Keratinocyte (primary cell): Measurements from ENCODE around the gene NMT1. TPM values are rescaled to one million over a fixed set of nuclear protein-coding genes. Genes with fewer than 3 reads are reported as not detected.

Source experiments
- DNase-seq: peaks from one replicate; pipeline ENCODE4 v3.0.0-alpha.2; 2011; ENCODE audit warnings: low read depth, missing footprints, low spot score
- FAIRE-seq: peaks from 2 replicates; lab custom pipeline; 2011; peaks lifted over from hg19 to GRCh38; lab: Jason Lieb, UNC
- H2AFZ ChIP-seq: 2 replicates; pipeline ENCODE4 v1.6.0; 2012; ENCODE audit warnings: low read length, control low read depth, inconsistent platforms; ENCODE audit not compliant: control insufficient read depth
- H3K27ac ChIP-seq: 2 replicates; pipeline ENCODE4 v1.5.1; 2011; ENCODE audit warnings: low read length; ENCODE audit not compliant: control insufficient read depth, insufficient read depth
- H3K27me3 ChIP-seq: 3 replicates; pipeline ENCODE4 v1.6.0; 2011; ENCODE audit warnings: low read length; ENCODE audit not compliant: control insufficient read depth, insufficient read depth; ENCODE audit errors: extremely low read depth
- H3K36me3 ChIP-seq, 2 experiments: 2 replicates in 1 of 2; 3 replicates in 1 of 2; pipeline ENCODE4 v1.5.1; 2011; ENCODE audit warnings: low read length in 2 of 2, mild to moderate bottlenecking in 1 of 2; ENCODE audit not compliant: control insufficient read depth in 2 of 2, insufficient read depth in 2 of 2; ENCODE audit errors: extremely low read depth in 1 of 2
- H3K4me1 ChIP-seq: 3 replicates; pipeline ENCODE4 v1.5.1; 2011; ENCODE audit warnings: low read length; ENCODE audit not compliant: control insufficient read depth, insufficient read depth; ENCODE audit errors: extremely low read depth
- H3K4me2 ChIP-seq: 3 replicates; pipeline ENCODE4 v1.6.0; 2011; ENCODE audit warnings: low read depth, low read length; ENCODE audit not compliant: control insufficient read depth, insufficient read depth; ENCODE audit errors: extremely low read depth
- H3K4me3 ChIP-seq, 3 experiments: fragments of 200-600 bp in 1 of 3; sonication (generic) in 1 of 3; 2 replicates in 2 of 3; 3 replicates in 1 of 3; pipeline ENCODE4 v1.5.1; 2011 to 2016; ENCODE audit warnings: low read length in 3 of 3, mild to moderate bottlenecking in 3 of 3, control low read depth in 2 of 3, inconsistent platforms in 1 of 3, low read depth in 1 of 3, mixed read lengths in 1 of 3, mixed run types in 1 of 3, moderate library complexity in 1 of 3; ENCODE audit not compliant: control insufficient read depth in 2 of 3, insufficient read depth in 2 of 3; ENCODE audit errors: extremely low read depth in 1 of 3
- H3K79me2 ChIP-seq: 2 replicates; pipeline ENCODE4 v1.6.0; 2012; ENCODE audit warnings: low read length; ENCODE audit not compliant: control insufficient read depth, insufficient read depth
- H3K9ac ChIP-seq: 3 replicates; pipeline ENCODE4 v1.6.0; 2011; ENCODE audit warnings: low read length; ENCODE audit not compliant: control insufficient read depth, insufficient read depth; ENCODE audit errors: extremely low read depth
- H3K9me1 ChIP-seq: 3 replicates; pipeline ENCODE4 v1.6.0; 2011; ENCODE audit warnings: low read length; ENCODE audit not compliant: control insufficient read depth, insufficient read depth; ENCODE audit errors: extremely low read depth
- H3K9me3 ChIP-seq: 2 replicates; pipeline ENCODE4 v1.5.1; 2012; ENCODE audit warnings: low read depth, low read length; ENCODE audit not compliant: control insufficient read depth
- H4K20me1 ChIP-seq: 3 replicates; pipeline ENCODE4 v1.6.0; 2011; ENCODE audit warnings: low read length; ENCODE audit not compliant: control insufficient read depth, insufficient read depth; ENCODE audit errors: extremely low read depth
- EZH2 ChIP-seq: IDR thresholded peaks from one replicate; pipeline ENCODE4 v1.6.1; 2012; ENCODE audit warnings: inconsistent platforms, mild to moderate bottlenecking, low read length, moderate library complexity
- dilution Hi-C: fragments of 300-500 bp; cut with MboI; formaldehyde crosslinking; loops from one replicate; pipeline ENCODE4 v1.7.0; 2020; ENCODE audit warnings: low sequenced_read_pairs; ENCODE audit not compliant: extremely low pct_ligation_motif_present
- polyA plus RNA-seq, 5 experiments: library from polyadenylated mRNA; depleted of rRNA in 3 of 5; stranded (reverse) in 3 of 5; stranded (forward) in 1 of 5; unstranded in 1 of 5; fragments of >200 nt; gene quantifications; 1 replicate in 1 of 5; 2 replicates in 3 of 5; 3 replicates in 1 of 5; pipeline versions ENCODE4 v1.2.1 to v1.2.3, GENCODE V29; 2011 to 2012; ENCODE audit warnings: missing spikeins in 2 of 5, low read depth in 1 of 5, low replicate concordance in 1 of 5
- TF ChIP-seq, protein P1 (sequence below), 3 experiments: IDR thresholded peaks in 1 of 3; conservative IDR thresholded peaks in 1 of 3; optimal IDR thresholded peaks in 1 of 3; 2 replicates in 2 of 3; 3 replicates in 1 of 3; pipeline versions ENCODE3 to v1.5.1; 2011; ENCODE audit warnings: low read length in 3 of 3, mild to moderate bottlenecking in 3 of 3, moderate library complexity in 2 of 3, control low read depth in 1 of 3, inconsistent platforms in 1 of 3; ENCODE audit not compliant: insufficient read depth in 2 of 3; ENCODE audit errors: extremely low read depth in 1 of 3

The NMT1 gene
- polyA plus RNA-seq, 1 donor (not counting 4 experiments of a cell fraction or from before 2014, with no cell fraction given): 101 TPM

DNA sequence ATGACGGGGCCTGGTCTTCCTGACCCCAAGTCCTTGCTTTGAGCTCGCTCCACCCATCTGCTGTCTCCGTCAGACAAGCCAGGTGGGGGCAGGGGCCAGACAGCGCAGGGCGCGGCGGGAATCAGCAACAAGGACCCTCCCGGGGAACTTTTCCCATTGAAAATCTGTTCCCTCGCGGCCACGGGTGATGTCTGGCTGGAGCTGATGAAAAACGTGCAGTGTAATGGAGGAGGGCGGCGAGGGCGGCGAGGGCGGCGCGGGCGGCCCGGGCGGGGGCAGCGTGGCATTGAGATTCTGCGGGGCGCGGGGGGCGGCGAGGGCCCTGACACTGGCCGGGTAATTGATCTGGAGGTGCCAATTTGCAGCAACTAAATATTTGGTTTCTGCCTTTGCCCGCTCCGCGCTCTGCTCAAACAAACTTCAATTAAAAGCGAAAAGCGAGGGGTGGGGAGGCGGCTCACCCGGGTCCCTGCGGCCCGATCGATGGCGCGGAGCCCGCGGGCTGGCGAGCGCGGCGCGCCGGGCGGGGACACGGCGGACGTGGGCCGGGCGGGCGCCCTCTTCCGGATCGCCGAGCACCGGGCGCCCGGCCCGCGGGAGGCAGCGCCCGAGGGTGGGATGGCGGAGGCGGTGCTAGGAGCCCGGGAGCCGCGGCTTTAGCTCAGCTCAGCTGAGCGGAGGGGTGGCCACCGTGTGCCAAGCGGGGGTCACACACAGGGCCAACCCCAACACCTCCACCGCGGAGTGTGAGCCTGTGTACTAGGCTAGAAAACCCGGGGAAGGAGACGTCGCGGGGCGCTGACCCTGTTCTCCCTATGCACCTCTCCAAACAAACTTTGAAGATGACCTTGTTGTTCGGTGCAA is 42.0 kb upstream of the NMT1 start:
- H2AFZ ChIP-seq: peak overlapping the region; percentile 59
- H3K4me3 ChIP-seq: peak overlapping the region; percentile 25 to 65 (median 58)
- H3K9ac ChIP-seq: peak overlapping the region; percentile 45
- no peak for DNase-seq
- no peaks in the 10 kb centered on the region for H3K9me1 ChIP-seq
- H3K27ac ChIP-seq: no peak overlapping the region
- no peaks in the 10 kb centered on the region for H4K20me1 ChIP-seq
- dilution Hi-C loops: loop anchor here (25.0 kb wide), 1 partner anchor 107 kb away; the partner anchor contains the start of gene GFAP
- H3K79me2 ChIP-seq: no peaks in the 10 kb centered on the region
- H3K36me3 ChIP-seq: peaks cover 2 to 7% of the 10 kb centered on the region in 2 experiments
- TF ChIP-seq, protein P1, sequence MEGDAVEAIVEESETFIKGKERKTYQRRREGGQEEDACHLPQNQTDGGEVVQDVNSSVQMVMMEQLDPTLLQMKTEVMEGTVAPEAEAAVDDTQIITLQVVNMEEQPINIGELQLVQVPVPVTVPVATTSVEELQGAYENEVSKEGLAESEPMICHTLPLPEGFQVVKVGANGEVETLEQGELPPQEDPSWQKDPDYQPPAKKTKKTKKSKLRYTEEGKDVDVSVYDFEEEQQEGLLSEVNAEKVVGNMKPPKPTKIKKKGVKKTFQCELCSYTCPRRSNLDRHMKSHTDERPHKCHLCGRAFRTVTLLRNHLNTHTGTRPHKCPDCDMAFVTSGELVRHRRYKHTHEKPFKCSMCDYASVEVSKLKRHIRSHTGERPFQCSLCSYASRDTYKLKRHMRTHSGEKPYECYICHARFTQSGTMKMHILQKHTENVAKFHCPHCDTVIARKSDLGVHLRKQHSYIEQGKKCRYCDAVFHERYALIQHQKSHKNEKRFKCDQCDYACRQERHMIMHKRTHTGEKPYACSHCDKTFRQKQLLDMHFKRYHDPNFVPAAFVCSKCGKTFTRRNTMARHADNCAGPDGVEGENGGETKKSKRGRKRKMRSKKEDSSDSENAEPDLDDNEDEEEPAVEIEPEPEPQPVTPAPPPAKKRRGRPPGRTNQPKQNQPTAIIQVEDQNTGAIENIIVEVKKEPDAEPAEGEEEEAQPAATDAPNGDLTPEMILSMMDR (optimal IDR thresholded peaks at IDR 0.05 in 1 of 3, IDR thresholded peaks at IDR 0.05 in 1 of 3, conservative IDR thresholded peaks at IDR 0.05 in 1 of 3; ENCODE audit: extremely low read depth in 1 of 3, insufficient read depth in 2 of 3, low read length in 3 of 3): peak in 2 of 3 experiments; percentile 32 to 60
- no peak for TF ChIP-seq EZH2
- H3K9me3 ChIP-seq: no peaks in the 10 kb centered on the region
- H3K4me2 ChIP-seq: peak overlapping the region; percentile 72
- H3K4me1 ChIP-seq: peaks cover 21% of the 10 kb centered on the region
- FAIRE-seq: no peak
- no peaks in the 10 kb centered on the region for H3K27me3 ChIP-seq

DNA sequence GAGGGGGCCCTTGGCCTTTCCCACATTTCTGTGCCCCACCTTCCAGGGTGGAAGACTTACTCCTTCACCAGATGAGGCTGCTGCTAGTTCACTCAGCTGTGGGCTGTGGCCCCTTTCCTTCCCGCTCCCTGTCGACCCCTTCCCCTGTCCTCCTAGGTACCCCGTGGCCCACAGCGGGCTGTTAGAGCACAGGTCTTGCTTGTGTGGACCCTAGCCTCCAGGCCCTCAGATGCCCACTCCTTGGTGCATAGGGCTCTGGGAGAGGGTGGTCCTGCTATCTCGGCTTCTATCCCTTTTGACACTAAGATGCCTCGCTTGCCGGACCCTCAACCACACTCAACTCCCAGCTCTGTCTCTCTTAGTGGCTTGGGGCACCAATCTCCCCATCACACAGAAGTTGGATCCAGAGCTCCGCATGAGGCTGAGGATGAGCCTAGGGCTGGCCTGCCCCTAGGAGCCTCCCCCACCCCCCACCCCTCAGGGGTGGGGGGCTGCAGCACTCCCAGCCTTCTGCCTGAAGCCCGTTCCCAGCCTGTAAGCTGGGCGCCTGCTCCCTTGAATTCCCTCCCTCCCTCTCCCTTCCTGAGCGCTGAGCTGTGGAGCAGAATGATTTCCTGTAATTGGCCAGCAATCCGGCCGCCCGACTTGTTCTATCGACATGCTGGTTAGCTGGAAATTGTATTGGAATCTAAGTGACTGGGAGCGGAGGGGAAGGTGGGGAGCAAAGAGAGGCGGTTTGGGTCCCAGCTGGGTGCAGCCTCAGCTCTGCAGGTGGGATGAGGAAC is 40.6 kb upstream of the NMT1 start:
- peaks cover 2 to 14% of the 10 kb centered on the region in 2 experiments for H3K36me3 ChIP-seq
- H3K9me1 ChIP-seq: no peaks in the 10 kb centered on the region
- no peak for FAIRE-seq
- no peak overlapping the region for H3K9ac ChIP-seq
- H2AFZ ChIP-seq: no peak overlapping the region
- H3K27me3 ChIP-seq: no peaks in the 10 kb centered on the region
- H3K79me2 ChIP-seq: no peaks in the 10 kb centered on the region
- no peaks in the 10 kb centered on the region for H3K9me3 ChIP-seq
- no peak overlapping the region for H3K4me2 ChIP-seq
- dilution Hi-C loops: loop anchor here (25.0 kb wide), 1 partner anchor 108 kb away; the partner anchor contains the start of gene GFAP
- H3K4me1 ChIP-seq: peaks cover 21% of the 10 kb centered on the region
- no peak for DNase-seq
- H3K27ac ChIP-seq: no peak overlapping the region
- H4K20me1 ChIP-seq: no peaks in the 10 kb centered on the region
- no peak for TF ChIP-seq EZH2
- TF ChIP-seq, protein P1 (optimal IDR thresholded peaks at IDR 0.05 in 1 of 3, IDR thresholded peaks at IDR 0.05 in 1 of 3, conservative IDR thresholded peaks at IDR 0.05 in 1 of 3; ENCODE audit: extremely low read depth in 1 of 3, insufficient read depth in 2 of 3, low read length in 3 of 3): no peak
- no peak overlapping the region for H3K4me3 ChIP-seq
